HepG2 (cell line): ENCODE data around the gene PDZD7.

Source experiments
- CEBPB ChIP-seq: IDR thresholded peaks from 2 replicates; pipeline ENCODE4 v1.6.1; 2011; ENCODE audit warnings: low read depth, low read length, improper control_type of control experiment, borderline replicate concordance
- RAD21 ChIP-seq: fragments of 450-650 bp; formaldehyde crosslinking; IDR thresholded peaks from 2 replicates; pipeline ENCODE4 v1.5.0; 2020; ENCODE audit warnings: mild to moderate bottlenecking
- SP4 ChIP-seq: sonication (generic); formaldehyde crosslinking; IDR thresholded peaks from 2 replicates; pipeline ENCODE4 v1.8.1; 2023; ENCODE audit warnings: mild to moderate bottlenecking, missing genetic modification reagents
- SRF ChIP-seq: IDR thresholded peaks from 2 replicates; pipeline ENCODE4 v1.6.1; 2011; ENCODE audit warnings: mild to moderate bottlenecking, low read depth, low read length, moderate library complexity
- XRCC5 ChIP-seq: fragments of 200-400 bp; formaldehyde crosslinking; optimal IDR thresholded peaks from 2 replicates; pipeline ENCODE3; 2017; ENCODE audit warnings: mild to moderate bottlenecking, low read length
- TF ChIP-seq, protein P1 (sequence below), 2 experiments: sonication (generic) in 1 of 2; formaldehyde crosslinking in 1 of 2; IDR thresholded peaks; 2 replicates each; pipeline versions ENCODE4 v1.4.0 to v1.6.1; 2018 to 2020; ENCODE audit warnings: missing genetic modification reagents in 2 of 2, borderline replicate concordance in 1 of 2, low read depth in 1 of 2, mild to moderate bottlenecking in 1 of 2, missing biosample characterization in 1 of 2
- TF ChIP-seq, protein P2 (sequence below): sonication (generic); formaldehyde crosslinking; IDR thresholded peaks from 2 replicates; pipeline ENCODE4 v1.5.0; 2020; ENCODE audit warnings: missing genetic modification reagents, mild to moderate bottlenecking, borderline replicate concordance

DNA sequence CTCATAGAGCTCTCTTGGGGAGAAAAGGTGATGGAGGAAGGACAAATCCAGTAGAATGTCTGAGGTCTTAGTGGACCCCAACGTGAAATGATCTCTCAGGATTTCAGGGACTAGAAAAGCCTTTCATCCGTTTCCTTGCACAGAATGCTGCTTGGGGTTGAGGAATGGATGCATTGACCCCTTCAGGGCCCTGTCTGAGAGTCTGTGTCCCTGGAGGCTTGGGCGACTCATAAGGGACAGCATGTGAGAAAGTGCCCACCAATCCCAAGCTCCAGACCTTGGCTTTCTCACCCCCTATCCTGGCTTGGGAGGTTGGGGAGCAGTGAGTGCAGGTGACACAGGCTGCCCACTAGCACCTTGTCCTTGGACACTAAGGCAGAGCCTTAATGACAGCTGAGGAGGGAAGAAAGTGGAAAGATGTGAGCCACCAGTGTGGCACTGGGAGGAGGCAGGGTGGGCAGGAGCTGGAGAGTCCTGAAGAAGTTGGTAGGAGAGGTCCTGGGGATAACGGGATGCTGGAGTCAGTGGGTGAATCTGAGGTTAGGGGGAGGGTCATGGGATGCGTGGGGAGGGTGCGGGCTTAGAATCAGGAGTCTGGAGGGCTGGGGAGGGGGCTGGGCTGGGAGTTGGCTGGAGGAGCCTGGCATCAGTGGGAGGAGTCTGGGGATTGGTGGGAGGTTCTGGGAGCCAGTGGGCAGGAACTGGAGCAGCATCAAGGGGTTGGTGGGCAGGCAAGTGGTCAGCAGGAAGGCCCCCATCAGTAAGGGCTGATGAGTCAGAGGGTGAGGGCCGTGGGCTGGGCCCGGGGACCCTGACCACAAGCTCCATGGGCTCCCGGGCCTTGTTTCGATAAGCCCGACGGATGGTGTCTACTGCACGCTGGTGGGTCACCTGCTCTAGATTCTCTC lies 22.8 kb downstream of the PDZD7 start:
- TF ChIP-seq SP4 (CRISPR knock-in tag) (no peak), RAD21 (CRISPR knock-in tag) (no peak), SRF (no peak), CEBPB (no peak), XRCC5 (no peak)
- TF ChIP-seq, protein P1, sequence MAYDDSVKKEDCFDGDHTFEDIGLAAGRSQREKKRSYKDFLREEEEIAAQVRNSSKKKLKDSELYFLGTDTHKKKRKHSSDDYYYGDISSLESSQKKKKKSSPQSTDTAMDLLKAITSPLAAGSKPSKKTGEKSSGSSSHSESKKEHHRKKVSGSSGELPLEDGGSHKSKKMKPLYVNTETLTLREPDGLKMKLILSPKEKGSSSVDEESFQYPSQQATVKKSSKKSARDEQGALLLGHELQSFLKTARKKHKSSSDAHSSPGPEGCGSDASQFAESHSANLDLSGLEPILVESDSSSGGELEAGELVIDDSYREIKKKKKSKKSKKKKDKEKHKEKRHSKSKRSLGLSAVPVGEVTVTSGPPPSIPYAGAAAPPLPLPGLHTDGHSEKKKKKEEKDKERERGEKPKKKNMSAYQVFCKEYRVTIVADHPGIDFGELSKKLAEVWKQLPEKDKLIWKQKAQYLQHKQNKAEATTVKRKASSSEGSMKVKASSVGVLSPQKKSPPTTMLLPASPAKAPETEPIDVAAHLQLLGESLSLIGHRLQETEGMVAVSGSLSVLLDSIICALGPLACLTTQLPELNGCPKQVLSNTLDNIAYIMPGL (CRISPR knock-in tag; IDR thresholded peaks at IDR 0.05; ENCODE audit: borderline replicate concordance in 1 of 2, low read depth in 1 of 2): no peak
- TF ChIP-seq, protein P2, sequence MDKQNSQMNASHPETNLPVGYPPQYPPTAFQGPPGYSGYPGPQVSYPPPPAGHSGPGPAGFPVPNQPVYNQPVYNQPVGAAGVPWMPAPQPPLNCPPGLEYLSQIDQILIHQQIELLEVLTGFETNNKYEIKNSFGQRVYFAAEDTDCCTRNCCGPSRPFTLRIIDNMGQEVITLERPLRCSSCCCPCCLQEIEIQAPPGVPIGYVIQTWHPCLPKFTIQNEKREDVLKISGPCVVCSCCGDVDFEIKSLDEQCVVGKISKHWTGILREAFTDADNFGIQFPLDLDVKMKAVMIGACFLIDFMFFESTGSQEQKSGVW: no peak
